C4-2B (cell line): ENCODE measurements around the gene SOS1.

Source experiments
- CTCF ChIP-seq: fragments of 450-650 bp; conservative IDR thresholded peaks from 2 replicates; pipeline ENCODE4 v1.5.1; 2017; ENCODE audit warnings: mild to moderate bottlenecking
- ZFX ChIP-seq: fragments of 450-650 bp; IDR thresholded peaks from 2 replicates; pipeline ENCODE4 v1.6.1; 2017

- no peak for TF ChIP-seq CTCF
- TF ChIP-seq ZFX, result no peak
These were observed 188.3 kb downstream of the SOS1 start for GRCh38 chr2:38932586-38932985.
